Measurements from ENCODE around the gene ADRA1B. TPM values are rescaled to one million over a fixed set of nuclear protein-coding genes. Genes with fewer than 3 reads are reported as not detected.
"Not testable (repeated sequence)": the region's sequence is repeated elsewhere in the genome, so short reads cannot be mapped to it uniquely, and the experiment has no call there.

The ADRA1B gene
- total RNA-seq, 1 experiment from 2014 or later, result not detected

DNA sequence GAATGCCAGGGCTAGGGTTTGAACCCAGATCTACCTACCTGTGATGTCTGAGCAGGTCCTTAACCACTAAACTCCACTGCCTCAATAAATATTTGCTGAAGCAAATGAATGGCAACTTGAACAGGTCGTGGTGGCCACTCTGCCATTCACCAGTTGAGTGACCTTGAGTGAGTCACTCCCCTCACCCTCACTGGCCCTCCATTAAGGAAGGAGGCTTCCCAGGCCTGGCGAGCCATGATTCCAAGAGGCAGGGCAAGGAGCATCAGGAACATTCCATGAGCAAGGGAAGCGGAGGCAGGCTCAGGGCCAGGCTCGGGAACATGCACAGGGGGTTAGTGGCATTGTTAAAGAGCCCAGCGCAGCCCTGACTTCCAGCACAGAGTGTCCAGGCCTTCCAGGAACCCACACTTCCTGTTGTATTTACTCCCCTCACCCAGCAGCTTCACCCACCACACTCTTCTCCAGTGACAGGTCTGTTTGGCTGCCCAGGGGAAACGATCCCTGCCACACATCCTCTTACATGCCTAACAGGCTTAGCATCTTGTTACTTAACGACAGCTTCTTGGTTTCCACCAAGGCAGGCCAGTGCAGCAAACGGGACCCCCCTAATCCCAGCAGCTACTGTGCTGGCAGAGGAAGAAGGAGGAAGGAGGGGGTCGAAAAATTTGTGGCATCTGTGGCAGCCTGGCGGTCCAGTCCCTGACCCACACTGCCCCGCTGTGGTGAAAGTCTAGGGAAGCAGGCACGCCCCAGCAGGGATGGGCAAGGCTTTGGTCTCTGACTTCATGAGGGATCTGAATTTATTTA is 49.0 kb downstream of the ADRA1B start:
- H2BK5ac ChIP-seq (ENCODE audit: insufficient read length, low read length), result no peak overlapping the region
- no peak overlapping the region for H3K4me2 ChIP-seq (ENCODE audit: insufficient read depth, insufficient read length, low read length)
- H3K56ac ChIP-seq (ENCODE audit: insufficient read length, low read depth, low read length), result no peak overlapping the region
- no peak overlapping the region for H3K4ac ChIP-seq (ENCODE audit: low read depth, low read length)
- no peak overlapping the region for H4K91ac ChIP-seq (ENCODE audit: insufficient read length, low read depth, low read length)
- DNase-seq, result peak; percentile 80
- H3K4me1 ChIP-seq (ENCODE audit: insufficient read depth, low read length), result no peaks in the 10 kb centered on the region
- H2AK5ac ChIP-seq (ENCODE audit: insufficient read length, low read length), result no peak overlapping the region
- Mint-ChIP-seq H3K9me3 (no peaks in the 10 kb centered on the region), H3K36me3 (ENCODE audit: insufficient read depth in 1 of 3, low read depth in 3 of 3) (no peaks in the 10 kb centered on the region), H3K27ac (no peak overlapping the region), H3K27me3 (ENCODE audit: low read depth) (peaks cover 28% of the 10 kb centered on the region), H3K4me1 (peaks cover 0 to 3% of the 10 kb centered on the region in 2 experiments; a peak in 1 of 4 replicates), H3K4me3 (peak overlapping the region in 1 of 2 experiments; percentile 7; a peak in 2 of 5 replicates)
- no peaks in the 10 kb centered on the region for H4K20me1 ChIP-seq (ENCODE audit: control insufficient read depth, insufficient read depth, insufficient read length)
- H2AFZ ChIP-seq (ENCODE audit: low read length), result no peak overlapping the region
- no peak overlapping the region for H4K8ac ChIP-seq (replicated peaks; ENCODE audit: insufficient read length, low read depth, low read length)
- no peaks in the 10 kb centered on the region for H3K79me1 ChIP-seq (ENCODE audit: insufficient read depth, low read depth, low read length, poor library complexity, severe bottlenecking)
- no peak overlapping the region for H3K14ac ChIP-seq (ENCODE audit: insufficient read depth, low read length)
- TF ChIP-seq, protein P1, sequence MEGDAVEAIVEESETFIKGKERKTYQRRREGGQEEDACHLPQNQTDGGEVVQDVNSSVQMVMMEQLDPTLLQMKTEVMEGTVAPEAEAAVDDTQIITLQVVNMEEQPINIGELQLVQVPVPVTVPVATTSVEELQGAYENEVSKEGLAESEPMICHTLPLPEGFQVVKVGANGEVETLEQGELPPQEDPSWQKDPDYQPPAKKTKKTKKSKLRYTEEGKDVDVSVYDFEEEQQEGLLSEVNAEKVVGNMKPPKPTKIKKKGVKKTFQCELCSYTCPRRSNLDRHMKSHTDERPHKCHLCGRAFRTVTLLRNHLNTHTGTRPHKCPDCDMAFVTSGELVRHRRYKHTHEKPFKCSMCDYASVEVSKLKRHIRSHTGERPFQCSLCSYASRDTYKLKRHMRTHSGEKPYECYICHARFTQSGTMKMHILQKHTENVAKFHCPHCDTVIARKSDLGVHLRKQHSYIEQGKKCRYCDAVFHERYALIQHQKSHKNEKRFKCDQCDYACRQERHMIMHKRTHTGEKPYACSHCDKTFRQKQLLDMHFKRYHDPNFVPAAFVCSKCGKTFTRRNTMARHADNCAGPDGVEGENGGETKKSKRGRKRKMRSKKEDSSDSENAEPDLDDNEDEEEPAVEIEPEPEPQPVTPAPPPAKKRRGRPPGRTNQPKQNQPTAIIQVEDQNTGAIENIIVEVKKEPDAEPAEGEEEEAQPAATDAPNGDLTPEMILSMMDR (conservative IDR thresholded peaks at IDR 0.05), result peak; percentile 81
- H2BK120ac ChIP-seq (ENCODE audit: low read depth, low read length, poor library complexity, severe bottlenecking), result no peak overlapping the region
- H3K9me3 ChIP-seq (ENCODE audit: control insufficient read depth, low read depth, low read length), result no peaks in the 10 kb centered on the region
- no peaks in the 10 kb centered on the region for H3K79me2 ChIP-seq (ENCODE audit: insufficient read depth, low read length)
- no peak overlapping the region for H3K9ac ChIP-seq (ENCODE audit: extremely low read depth, insufficient read length, low read length)
- no peak overlapping the region for H3K27ac ChIP-seq (ENCODE audit: insufficient read length, low read depth, low read length)
- H4K5ac ChIP-seq (ENCODE audit: insufficient read length, low read depth, low read length), result no peak overlapping the region
- H3K27me3 ChIP-seq (ENCODE audit: insufficient read depth, low read length), result no peaks in the 10 kb centered on the region; the same call in none of the 2 replicates
- H3K18ac ChIP-seq (ENCODE audit: insufficient read length, low read depth, low read length), result no peak overlapping the region
- H3T11ph ChIP-seq (ENCODE audit: low read length), result no peak overlapping the region
- H2BK12ac ChIP-seq (ENCODE audit: insufficient read length, low read depth, low read length), result no peak overlapping the region
- WGBS (ENCODE audit: extremely low coverage, insufficient read length, low lambda C conversion rate), result no CpG with 5 or more reads among the region's 12 CpGs
- no peak overlapping the region for H3K23ac ChIP-seq (ENCODE audit: insufficient read length, low read depth, low read length)
- no peak overlapping the region for H2BK15ac ChIP-seq (ENCODE audit: low read depth, low read length)
- no peaks in the 10 kb centered on the region for H3K23me2 ChIP-seq (ENCODE audit: insufficient read length, low read depth, low read length, poor library complexity, severe bottlenecking)
- no peak overlapping the region for H2BK20ac ChIP-seq (ENCODE audit: low read depth, low read length, poor library complexity, severe bottlenecking)

DNA sequence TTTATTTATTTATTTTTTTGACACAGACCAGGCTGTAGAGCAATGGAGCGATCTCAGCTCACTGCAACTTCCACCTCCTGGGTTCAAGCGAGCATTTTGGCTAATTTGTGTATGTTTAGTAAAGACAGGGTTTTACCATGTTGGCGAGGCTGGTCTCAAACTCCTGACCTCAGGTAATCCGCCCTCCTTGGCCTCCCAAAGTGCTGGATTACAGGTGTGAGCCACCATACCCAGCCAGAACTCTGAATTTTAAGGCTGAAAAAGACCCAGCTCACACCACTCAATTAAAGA is 49.5 kb downstream of the ADRA1B start:
- not testable (repeated sequence) for H4K5ac ChIP-seq (ENCODE audit: insufficient read length, low read depth, low read length); H3K36me3 Mint-ChIP-seq (ENCODE audit: insufficient read depth in 1 of 3, low read depth in 3 of 3); H3K27ac ChIP-seq (ENCODE audit: insufficient read length, low read depth, low read length); H3K14ac ChIP-seq (ENCODE audit: insufficient read depth, low read length); H3K23me2 ChIP-seq (ENCODE audit: insufficient read length, low read depth, low read length, poor library complexity, severe bottlenecking); H2BK20ac ChIP-seq (ENCODE audit: low read depth, low read length, poor library complexity, severe bottlenecking); H4K91ac ChIP-seq (ENCODE audit: insufficient read length, low read depth, low read length); H3K4me2 ChIP-seq (ENCODE audit: insufficient read depth, insufficient read length, low read length); H3T11ph ChIP-seq (ENCODE audit: low read length); H2BK15ac ChIP-seq (ENCODE audit: low read depth, low read length); H3K18ac ChIP-seq (ENCODE audit: insufficient read length, low read depth, low read length); H2BK5ac ChIP-seq (ENCODE audit: insufficient read length, low read length); H2BK12ac ChIP-seq (ENCODE audit: insufficient read length, low read depth, low read length); H3K56ac ChIP-seq (ENCODE audit: insufficient read length, low read depth, low read length); H3K4me1 ChIP-seq (ENCODE audit: insufficient read depth, low read length); H3K23ac ChIP-seq (ENCODE audit: insufficient read length, low read depth, low read length); H3K27me3 ChIP-seq (ENCODE audit: insufficient read depth, low read length); DNase-seq; H2AK5ac ChIP-seq (ENCODE audit: insufficient read length, low read length); H3K79me2 ChIP-seq (ENCODE audit: insufficient read depth, low read length); H3K79me1 ChIP-seq (ENCODE audit: insufficient read depth, low read depth, low read length, poor library complexity, severe bottlenecking); H3K4me3 Mint-ChIP-seq; H3K9ac ChIP-seq (ENCODE audit: extremely low read depth, insufficient read length, low read length); H3K27ac Mint-ChIP-seq; H3K4me1 Mint-ChIP-seq; H3K4ac ChIP-seq (ENCODE audit: low read depth, low read length); H3K9me3 ChIP-seq (ENCODE audit: control insufficient read depth, low read depth, low read length); H2AFZ ChIP-seq (ENCODE audit: low read length); H4K8ac ChIP-seq (replicated peaks; ENCODE audit: insufficient read length, low read depth, low read length); H2BK120ac ChIP-seq (ENCODE audit: low read depth, low read length, poor library complexity, severe bottlenecking); H4K20me1 ChIP-seq (ENCODE audit: control insufficient read depth, insufficient read depth, insufficient read length); H3K9me3 Mint-ChIP-seq
- WGBS (ENCODE audit: extremely low coverage, insufficient read length, low lambda C conversion rate), result no CpG with 5 or more reads among the region's 4 CpGs
- H3K27me3 Mint-ChIP-seq (ENCODE audit: low read depth), result peaks cover 33% of the 10 kb centered on the region
